H7 (cell line): Measurements from ENCODE around the gene CCDC107. TPM values are rescaled to one million over a fixed set of nuclear protein-coding genes. Genes with fewer than 3 reads are reported as not detected.

ENCODE experiments used
- DNase-seq: peaks from one replicate; pipeline ENCODE4 v3.0.0; 2012
- H3K27me3 ChIP-seq: 2 replicates; pipeline ENCODE4 v1.6.0; 2011; ENCODE audit warnings: mild to moderate bottlenecking, low read length; ENCODE audit not compliant: control insufficient read depth, insufficient read depth
- H3K36me3 ChIP-seq: replicated peaks from 2 replicates; pipeline ENCODE4 v1.5.1; 2011; ENCODE audit warnings: low read length; ENCODE audit not compliant: control insufficient read depth, insufficient read depth
- H3K4me3 ChIP-seq: 2 replicates; pipeline ENCODE4 v1.5.1; 2011; ENCODE audit warnings: low read depth, mild to moderate bottlenecking, control low read depth, low read length, moderate library complexity; ENCODE audit not compliant: insufficient read depth
- total RNA-seq: library from RNA; depleted of rRNA; stranded (reverse); fragments of >200 nt; shearing (Covaris generic); gene quantifications from 2 replicates; pipeline ENCODE4 v1.2.3, GENCODE V29; 2014

Gene CCDC107
- total RNA-seq, 1 experiment from 2014 or later: 9.3 TPM

- Histone ChIP-seq H3K27me3 (peaks cover 1% of the 10 kb centered on the region; the same call in 1 of the 2 replicates), H3K4me3 (no peak overlapping the region), H3K36me3 (no peaks in the 10 kb centered on the region)
- peak; percentile 46 for DNase-seq
Observed at GRCh38 chr9:35649431-35650340, 8.4 kb upstream of the CCDC107 start.

GRCh38 chr9:35650341-35651158 lies 7.5 kb upstream of the CCDC107 start, which contains the start of gene SIT1:
Gene SIT1 (minus strand): TSS chr9:35650931. CDS start chr9:35650853, 78 bp downstream.
- peak; percentile 79 for DNase-seq
- H3K27me3 ChIP-seq: peaks cover 1% of the 10 kb centered on the region; the same call in 1 of the 2 replicates
- H3K4me3 ChIP-seq: no peak within 1 kb of the TSS
- no peaks in the 10 kb centered on the region for H3K36me3 ChIP-seq

GRCh38 chr9:35651956-35652828 lies 5.9 kb upstream of the CCDC107 start:
- H3K4me3 ChIP-seq: no peak overlapping the region
- no peak for DNase-seq
- H3K27me3 ChIP-seq: peaks cover 1% of the 10 kb centered on the region; the same call in 1 of the 2 replicates
- no peaks in the 10 kb centered on the region for H3K36me3 ChIP-seq

GRCh38 chr9:35652829-35653209 lies 5.3 kb upstream of the CCDC107 start:
- H3K27me3 ChIP-seq: no peaks in the 10 kb centered on the region
- no peak for DNase-seq
- H3K36me3 ChIP-seq: no peaks in the 10 kb centered on the region
- H3K4me3 ChIP-seq: no peak overlapping the region

- DNase-seq: no peak
- Histone ChIP-seq H3K4me3 (no peak overlapping the region), H3K27me3 (no peaks in the 10 kb centered on the region), H3K36me3 (no peaks in the 10 kb centered on the region)
Observed at GRCh38 chr9:35653611-35654010, 4.5 kb upstream of the CCDC107 start.

DNA sequence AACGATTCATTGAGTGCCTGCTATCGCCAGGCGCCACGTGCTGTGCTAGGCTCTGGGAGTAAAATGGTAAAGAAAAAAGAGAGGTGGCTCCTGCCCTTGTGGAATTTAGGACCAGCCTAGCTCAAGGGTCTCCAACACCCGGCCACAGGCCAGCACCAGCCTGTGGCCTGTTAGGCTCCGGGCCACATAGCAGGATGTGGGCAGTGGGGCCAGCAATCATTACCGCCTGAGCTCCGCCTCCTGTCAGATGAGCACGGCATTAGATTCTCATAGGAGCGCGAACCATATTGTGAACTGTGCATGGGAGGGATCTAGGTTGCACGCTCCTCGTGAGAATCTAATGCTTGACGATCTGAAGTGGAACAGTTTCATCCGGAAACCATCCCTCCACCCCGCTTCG lies 1.7 kb upstream of the CCDC107 start:
- peak; percentile 10 for DNase-seq
- no peak overlapping the region for H3K4me3 ChIP-seq
- H3K36me3 ChIP-seq: peaks cover 5% of the 10 kb centered on the region
- no peaks in the 10 kb centered on the region for H3K27me3 ChIP-seq

DNA sequence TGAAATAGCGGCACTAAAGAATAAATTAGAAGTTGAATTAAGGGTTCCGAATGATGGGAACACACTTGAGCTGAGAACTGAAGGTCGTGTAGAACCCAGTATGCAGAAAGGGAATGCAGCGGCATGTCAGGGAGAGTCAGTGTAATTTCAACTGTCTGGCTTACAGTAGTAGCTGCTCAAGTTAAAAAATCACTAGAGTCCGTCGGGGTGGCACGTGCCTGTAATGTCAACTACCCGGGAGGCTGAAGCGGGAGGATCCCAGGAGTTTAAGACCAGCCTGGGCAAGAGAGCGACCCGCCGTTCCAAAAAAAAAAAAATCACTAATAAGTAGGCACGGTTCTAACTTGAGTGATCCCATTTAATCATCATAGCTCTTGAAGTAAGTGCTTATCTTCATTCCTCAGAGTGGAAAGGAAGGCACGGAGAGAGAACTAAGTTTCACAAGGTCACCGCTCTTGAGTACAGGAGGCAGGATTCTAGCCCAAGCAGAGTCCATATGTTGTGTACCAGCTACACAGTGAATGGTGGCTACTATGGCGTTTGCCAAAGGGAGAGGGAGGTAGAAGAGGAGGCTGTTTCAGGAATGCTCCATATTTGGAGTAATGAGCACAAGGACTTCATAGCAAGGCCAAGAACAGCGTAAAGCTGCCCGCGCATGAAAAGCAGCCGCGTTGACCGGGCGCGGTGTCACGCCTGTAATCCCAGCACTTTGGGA lies 1.1 kb upstream of the CCDC107 start:
- peak; percentile 54 for DNase-seq
- no peaks in the 10 kb centered on the region for H3K27me3 ChIP-seq
- peak overlapping the region; percentile 59 for H3K4me3 ChIP-seq
- peaks cover 7% of the 10 kb centered on the region for H3K36me3 ChIP-seq

GRCh38 chr9:35657546-35658136 lies 451 bp upstream of the CCDC107 start, which contains the start of gene RMRP:
Gene RMRP (minus strand): TSS chr9:35658019.
- Histone ChIP-seq H3K36me3 (peaks cover 11% of the 10 kb centered on the region), H3K27me3 (no peaks in the 10 kb centered on the region), H3K4me3 (peak within 1 kb of the TSS; percentile 90)
- DNase-seq: peak; percentile 96

DNA sequence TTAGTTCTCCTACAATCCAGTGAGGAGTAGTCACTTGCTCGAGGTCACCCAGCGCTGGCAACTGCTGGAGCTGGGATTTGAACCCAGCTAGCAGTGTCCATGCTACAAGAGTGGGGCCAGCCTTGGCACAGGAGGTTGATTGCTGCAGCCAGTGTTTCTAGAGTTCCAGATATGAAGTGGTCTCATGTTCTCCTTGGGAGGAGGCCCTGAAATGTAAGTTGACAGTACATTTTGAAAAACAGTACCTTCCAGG lies 802 bp downstream of the CCDC107 start:
- peak overlapping the region; percentile 90 for H3K4me3 ChIP-seq
- no peak for DNase-seq
- no peaks in the 10 kb centered on the region for H3K27me3 ChIP-seq
- peaks cover 19% of the 10 kb centered on the region for H3K36me3 ChIP-seq

GRCh38 chr9:35659340-35659739 lies 1.2 kb downstream of the CCDC107 start:
- H3K36me3 ChIP-seq: peaks cover 19% of the 10 kb centered on the region
- H3K27me3 ChIP-seq: no peaks in the 10 kb centered on the region
- no peak overlapping the region for H3K4me3 ChIP-seq
- peak; percentile 8 for DNase-seq

GRCh38 chr9:35660966-35661415 lies 2.9 kb downstream of the CCDC107 start:
- peaks cover 19% of the 10 kb centered on the region for H3K36me3 ChIP-seq
- no peak overlapping the region for H3K4me3 ChIP-seq
- H3K27me3 ChIP-seq: no peaks in the 10 kb centered on the region
- peak; percentile 61 for DNase-seq

DNA sequence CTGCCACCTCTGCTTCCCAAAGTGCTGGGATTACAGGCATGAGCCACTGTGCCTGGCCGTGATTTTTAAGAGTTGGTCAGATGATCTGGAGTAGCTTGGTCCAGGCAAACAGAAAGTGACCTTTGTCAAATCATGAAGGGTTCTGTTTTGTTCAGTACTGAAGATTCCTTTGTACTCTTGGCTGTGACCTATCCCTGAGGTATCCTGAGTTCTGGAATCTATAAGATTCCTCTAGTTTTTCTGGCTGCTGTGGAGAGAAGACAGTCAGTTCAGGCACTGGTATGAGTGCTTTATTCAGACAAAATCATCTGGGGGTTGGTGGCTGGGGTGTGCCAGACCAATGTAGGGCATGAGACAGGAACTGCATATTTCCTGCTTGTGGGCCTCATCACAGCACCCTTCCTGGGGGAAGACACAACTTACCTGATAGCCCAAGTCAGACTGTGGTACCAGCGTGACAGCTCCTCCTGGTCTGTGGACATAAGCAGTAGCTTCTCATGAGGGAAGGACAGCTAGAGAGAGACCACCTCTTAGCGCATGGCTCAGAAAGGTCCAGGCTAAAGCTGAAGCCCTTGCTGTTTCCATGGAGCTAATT lies 3.8 kb downstream of the CCDC107 start:
- Histone ChIP-seq H3K4me3 (no peak overlapping the region), H3K27me3 (no peaks in the 10 kb centered on the region), H3K36me3 (peaks cover 19% of the 10 kb centered on the region)
- DNase-seq: no peak

GRCh38 chr9:35662437-35662836 lies 4.3 kb downstream of the CCDC107 start:
- no peak for DNase-seq
- Histone ChIP-seq H3K4me3 (no peak overlapping the region), H3K27me3 (no peaks in the 10 kb centered on the region), H3K36me3 (peaks cover 19% of the 10 kb centered on the region)
